ENCODE data around the gene GPR146.

The GPR146 gene

DNA sequence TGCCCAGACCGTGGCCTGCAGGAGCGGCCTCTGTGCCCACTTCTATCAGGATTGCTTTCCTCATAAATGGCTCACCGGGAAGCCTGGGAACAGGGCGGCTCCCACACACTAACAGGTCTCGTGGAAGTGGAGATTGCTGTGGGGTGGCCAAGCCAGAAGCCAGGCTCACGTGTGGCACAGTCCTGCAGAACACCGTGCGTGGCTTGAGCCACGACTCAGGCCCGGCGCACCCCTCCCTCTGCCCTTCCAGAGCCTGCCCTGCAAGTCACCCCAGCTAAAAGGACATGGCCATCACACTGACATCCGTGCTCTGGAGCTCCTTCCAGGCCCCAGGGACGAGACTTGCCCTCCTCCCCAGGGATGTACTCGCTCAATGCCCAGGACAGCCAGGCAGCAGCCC lies 50.5 kb downstream of the GPR146 start:
- no peak for TF ChIP-seq JUND (IDR thresholded peaks at IDR 0.05; ENCODE audit: low read depth)
- DNase-seq (ENCODE audit: low read depth in 1 of 2, low spot score in 1 of 2), result no peak
- in situ Hi-C loops (cut with HindIII; ENCODE audit: low pct_unique_long_range_greater_than_20kb, low sequenced_read_pairs), result no loop called here

GRCh38 chr7:1095621-1096155 lies 51.3 kb downstream of the GPR146 start:
- DNase-seq (ENCODE audit: low read depth in 1 of 2, low spot score in 1 of 2), result no peak
- in situ Hi-C loops (cut with HindIII; ENCODE audit: low pct_unique_long_range_greater_than_20kb, low sequenced_read_pairs), result no loop called here
- TF ChIP-seq JUND (IDR thresholded peaks at IDR 0.05; ENCODE audit: low read depth), result no peak

GRCh38 chr7:1096156-1097119 lies 52.1 kb downstream of the GPR146 start:
- TF ChIP-seq JUND (IDR thresholded peaks at IDR 0.05; ENCODE audit: low read depth), result no peak
- DNase-seq (ENCODE audit: low read depth in 1 of 2, low spot score in 1 of 2), result peak; percentile 87 to 94
- in situ Hi-C loops (cut with HindIII; ENCODE audit: low pct_unique_long_range_greater_than_20kb, low sequenced_read_pairs), result no loop called here

DNA sequence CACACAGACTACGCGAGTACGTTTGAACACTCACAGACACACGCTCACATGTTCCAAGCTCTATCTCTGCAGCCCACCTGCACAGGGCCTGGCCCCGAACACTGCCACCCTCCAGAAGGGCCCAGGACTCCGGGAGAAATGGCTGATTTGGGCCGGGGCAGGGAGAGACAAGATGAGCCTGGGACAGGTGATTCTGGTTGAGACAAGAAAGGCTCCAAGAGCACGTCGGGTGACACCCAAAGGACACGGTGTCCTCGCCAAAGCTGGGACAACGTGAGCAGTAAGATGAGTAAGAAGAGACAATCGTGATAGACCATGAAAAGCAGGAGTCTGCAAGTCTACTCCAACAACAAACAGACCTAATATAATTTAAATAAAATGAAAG lies 52.8 kb downstream of the GPR146 start:
- DNase-seq (ENCODE audit: low read depth in 1 of 2, low spot score in 1 of 2), result no peak
- no peak for TF ChIP-seq JUND (IDR thresholded peaks at IDR 0.05; ENCODE audit: low read depth)

GRCh38 chr7:1098243-1099153 lies 54.2 kb downstream of the GPR146 start:
- in situ Hi-C loops (cut with HindIII; ENCODE audit: low pct_unique_long_range_greater_than_20kb, low sequenced_read_pairs), result no loop called here

More for the DNA sequence above, 52.8 kb downstream of the GPR146 start:
- in situ Hi-C loops (cut with HindIII; ENCODE audit: low pct_unique_long_range_greater_than_20kb, low sequenced_read_pairs), result no loop called here

GRCh38 chr7:1099154-1099542 lies 54.8 kb downstream of the GPR146 start:
- in situ Hi-C loops (cut with HindIII; ENCODE audit: low pct_unique_long_range_greater_than_20kb, low sequenced_read_pairs), result no loop called here
- DNase-seq (ENCODE audit: low read depth in 1 of 2, low spot score in 1 of 2), result no peak

More at GRCh38 chr7:1098243-1099153, 54.2 kb downstream of the GPR146 start:
- no peak for DNase-seq (ENCODE audit: low read depth in 1 of 2, low spot score in 1 of 2)
- TF ChIP-seq JUND (IDR thresholded peaks at IDR 0.05; ENCODE audit: low read depth), result no peak

DNA sequence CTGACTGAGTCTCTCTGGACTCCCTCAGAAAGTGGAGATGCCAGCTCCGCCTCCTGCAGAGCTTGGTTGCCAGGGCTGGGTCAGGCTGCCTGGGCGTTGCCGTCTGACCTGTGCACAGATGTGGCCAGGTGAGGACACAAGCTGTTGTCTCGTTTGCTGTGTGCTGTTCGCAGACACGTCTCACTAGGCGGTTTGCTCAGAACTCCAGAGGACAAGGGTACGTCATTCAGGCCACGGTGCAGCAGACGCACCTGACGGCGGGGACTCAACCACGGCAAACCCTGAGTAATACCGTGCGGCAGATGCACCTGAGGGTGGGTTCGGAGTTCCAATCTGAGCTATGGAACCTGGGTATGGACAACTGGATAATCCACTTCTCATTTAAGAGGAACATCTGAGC lies 55.3 kb downstream of the GPR146 start:
- in situ Hi-C loops (cut with HindIII; ENCODE audit: low pct_unique_long_range_greater_than_20kb, low sequenced_read_pairs), result no loop called here
- DNase-seq (ENCODE audit: low read depth in 1 of 2, low spot score in 1 of 2), result no peak
- no peak for TF ChIP-seq JUND (IDR thresholded peaks at IDR 0.05; ENCODE audit: low read depth)

More at GRCh38 chr7:1099154-1099542, 54.8 kb downstream of the GPR146 start:
- no peak for TF ChIP-seq JUND (IDR thresholded peaks at IDR 0.05; ENCODE audit: low read depth)

GRCh38 chr7:1100386-1100785 lies 56.0 kb downstream of the GPR146 start:
- no peak for DNase-seq (ENCODE audit: low read depth in 1 of 2, low spot score in 1 of 2)
- in situ Hi-C loops (cut with HindIII; ENCODE audit: low pct_unique_long_range_greater_than_20kb, low sequenced_read_pairs), result no loop called here
- TF ChIP-seq JUND (IDR thresholded peaks at IDR 0.05; ENCODE audit: low read depth), result no peak

DNA sequence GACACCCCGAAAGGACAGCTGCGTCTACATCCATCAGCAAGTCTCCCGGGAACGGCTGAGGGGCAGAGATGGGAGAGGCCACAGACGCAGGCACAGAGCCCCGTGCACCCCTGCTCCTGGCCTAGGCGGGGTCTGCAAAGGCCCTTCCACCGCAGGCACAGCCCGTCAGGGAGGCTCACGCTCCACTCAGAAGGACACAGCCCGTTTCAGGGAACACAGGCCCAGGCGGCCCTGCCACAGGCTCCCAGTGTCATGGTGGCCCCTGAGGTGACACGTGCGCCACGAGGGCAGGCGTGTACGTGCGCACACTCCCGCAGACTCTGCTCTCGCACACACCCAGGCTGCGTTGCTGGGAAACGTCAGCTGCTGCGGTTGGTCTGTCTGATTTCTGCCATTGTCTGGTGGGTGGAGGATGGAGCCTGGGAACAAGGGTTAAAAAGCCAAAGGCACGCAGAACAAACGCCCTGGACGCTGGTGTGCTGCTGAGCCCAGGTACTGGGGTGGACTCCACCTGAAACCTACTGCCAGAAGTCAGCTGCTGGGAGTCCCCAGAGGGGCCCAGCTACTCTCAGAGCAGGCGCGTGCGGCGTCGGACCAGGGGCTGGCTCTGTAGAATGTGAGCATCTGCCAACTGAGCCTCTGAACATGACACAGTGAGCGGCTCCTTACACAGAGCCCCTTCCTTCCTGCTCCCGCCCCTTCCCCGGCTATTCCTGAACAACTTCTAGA lies 56.7 kb downstream of the GPR146 start:
- TF ChIP-seq JUND (IDR thresholded peaks at IDR 0.05; ENCODE audit: low read depth), result no peak
- in situ Hi-C loops (cut with HindIII; ENCODE audit: low pct_unique_long_range_greater_than_20kb, low sequenced_read_pairs), result no loop called here
- no peak for DNase-seq (ENCODE audit: low read depth in 1 of 2, low spot score in 1 of 2)

DNA sequence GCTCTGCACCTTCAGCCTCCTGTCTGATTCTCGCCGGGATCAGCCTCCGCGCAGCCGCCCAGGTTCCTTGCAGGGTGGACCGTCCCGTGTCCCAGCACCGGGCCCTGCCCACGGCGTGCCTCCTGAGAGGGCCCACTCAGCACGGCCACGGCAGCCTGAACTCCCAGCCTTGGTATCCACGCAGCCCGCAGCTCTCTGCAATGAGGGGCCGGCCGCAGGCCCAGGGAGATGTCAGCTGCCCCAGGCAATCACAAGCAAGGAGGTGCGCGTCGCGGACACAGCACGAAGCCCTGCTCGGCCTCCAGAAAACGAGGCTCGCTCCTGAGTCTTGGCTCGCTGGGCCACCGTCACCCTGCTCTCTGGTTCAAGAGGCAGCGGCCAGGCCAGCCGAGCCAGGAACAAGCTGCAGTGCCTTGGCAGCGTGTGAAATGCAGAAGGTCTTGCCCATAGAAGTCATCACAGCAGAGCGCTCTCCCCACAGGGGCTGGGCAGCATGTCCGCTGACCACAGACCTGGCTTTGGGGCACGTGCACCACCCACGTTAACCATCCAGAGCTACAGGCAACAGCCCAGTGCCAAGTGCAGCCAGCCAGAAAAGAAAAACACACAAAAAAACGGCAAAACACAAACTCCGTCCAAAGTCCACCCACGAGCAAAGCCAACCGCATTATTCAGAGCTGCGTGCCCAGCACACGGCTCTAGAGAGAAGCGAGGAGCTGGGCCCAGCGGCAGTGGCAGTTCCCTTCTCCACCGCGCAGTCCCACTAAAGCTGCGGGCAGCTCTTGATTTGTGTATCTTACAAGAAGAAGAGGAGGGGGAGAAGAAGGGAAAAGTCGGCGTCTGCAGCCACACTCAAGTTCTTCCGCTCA lies 57.5 kb downstream of the GPR146 start:
- in situ Hi-C loops (cut with HindIII; ENCODE audit: low pct_unique_long_range_greater_than_20kb, low sequenced_read_pairs), result no loop called here
- no peak for TF ChIP-seq JUND (IDR thresholded peaks at IDR 0.05; ENCODE audit: low read depth)
- DNase-seq (ENCODE audit: low read depth in 1 of 2, low spot score in 1 of 2), result no peak
